ENCODE data around the gene CYP2J2.
"Not testable (repeated sequence)": the region's sequence is repeated elsewhere in the genome, so short reads cannot be mapped to it uniquely, and the experiment has no call there.

The CYP2J2 gene

GRCh38 chr1:59866462-59866861 lies 60.1 kb downstream of the CYP2J2 start:
- no peak for DNase-seq (ENCODE audit: low read depth in 3 of 3)

- no peak for DNase-seq (ENCODE audit: low read depth in 3 of 3)
Observed at GRCh38 chr1:59857679-59858354, 68.8 kb downstream of the CYP2J2 start.

- no peak for DNase-seq (ENCODE audit: low read depth in 3 of 3)
Observed at GRCh38 chr1:59856725-59857338, 69.7 kb downstream of the CYP2J2 start.

- DNase-seq (ENCODE audit: low read depth in 3 of 3): not testable (repeated sequence)
Observed at GRCh38 chr1:59855297-59855696, 71.3 kb downstream of the CYP2J2 start.

GRCh38 chr1:59852117-59852516 lies 74.5 kb downstream of the CYP2J2 start:
- no peak for DNase-seq (ENCODE audit: low read depth in 3 of 3)

- no peak for DNase-seq (ENCODE audit: low read depth in 3 of 3)
Observed at GRCh38 chr1:59846895-59847282, 79.7 kb downstream of the CYP2J2 start.

GRCh38 chr1:59846209-59846894 lies 80.2 kb downstream of the CYP2J2 start:
- no peak for DNase-seq (ENCODE audit: low read depth in 3 of 3)

GRCh38 chr1:59845091-59845490 lies 81.5 kb downstream of the CYP2J2 start:
- DNase-seq (ENCODE audit: low read depth in 3 of 3): no peak
